Left ventricle myocardium inferior (tissue), 1 donor: ENCODE data around the gene RAMP3. TPM values are rescaled to one million over a fixed set of nuclear protein-coding genes. Genes with fewer than 3 reads are reported as not detected.
"Not testable (repeated sequence)": the region's sequence is repeated elsewhere in the genome, so short reads cannot be mapped to it uniquely, and the experiment has no call there.

Source experiments
- DNase-seq: peaks from one replicate; pipeline ENCODE4 v3.0.0-alpha.2; 2020
- H3K27ac ChIP-seq: fragments of 200-600 bp; replicated peaks from 2 replicates; pipeline ENCODE4 v1.8.0; 2021
- H3K27me3 ChIP-seq: fragments of 200-600 bp; 2 replicates; pipeline ENCODE4 v1.8.0; 2021; ENCODE audit warnings: low read depth
- H3K36me3 ChIP-seq: fragments of 200-600 bp; 2 replicates; pipeline ENCODE4 v1.8.0; 2021
- H3K4me1 ChIP-seq: fragments of 200-600 bp; 2 replicates; pipeline ENCODE4 v1.8.0; 2021
- H3K4me3 ChIP-seq: fragments of 200-600 bp; 2 replicates; pipeline ENCODE4 v1.8.0; 2021; ENCODE audit warnings: mild to moderate bottlenecking, moderate library complexity
- H3K9me3 ChIP-seq: fragments of 200-600 bp; replicated peaks from 2 replicates; pipeline ENCODE4 v1.8.0; 2021
- CTCF ChIP-seq: fragments of 200-600 bp; IDR thresholded peaks from 2 replicates; pipeline ENCODE4 v1.8.0; 2021; ENCODE audit warnings: antibody characterized with exemption, mild to moderate bottlenecking, borderline replicate concordance
- intact Hi-C: fragments of 100-400 bp; cut with micrococcal nuclease; formaldehyde crosslinking; loops from one replicate; pipeline ENCODE4 v1.11.0; 2022
- long read RNA-seq: library from polyadenylated mRNA; unstranded; transcript quantifications from one replicate; pipeline ENCODE4 v2.0.0, GENCODE V29; 2021
- total RNA-seq: library from RNA; stranded (reverse); fragmentation: NEBNext Ultra II Directional; extraction: Animal tissue kit (Norgen Biotek cat#: 25700); gene quantifications from one replicate; pipeline ENCODE4 v1.2.1, GENCODE V29; 2021
- donor health status: DM: no; HTN: yes; CAD: no; lungs with severe emphysema.

Gene RAMP3
- total RNA-seq = 30.7 TPM
- long read RNA-seq, transcript RAMP3-201 (3 exons, 1,323 nt) = major isoform, 38 of 48 reads
- long read RNA-seq, partial matches to known transcripts = 1 of 48 reads
- long read RNA-seq, other reads (novel, unspliced or antisense) = 8 of 48 reads

GRCh38 chr7:45157653-45158401 lies at the start of gene RAMP3:
Gene RAMP3 (plus strand): TSS chr7:45157791. CDS start chr7:45157829, 38 bp downstream.
- peak; percentile 45 for DNase-seq
- peak within 1 kb of the TSS; percentile 91 for H3K27ac ChIP-seq
- H3K9me3 ChIP-seq = no peaks in the 10 kb centered on the region
- H3K36me3 ChIP-seq = peaks cover under 1% of the 10 kb centered on the region
- peaks cover 37% of the 10 kb centered on the region for H3K27me3 ChIP-seq
- TF ChIP-seq CTCF = no peak
- intact Hi-C loops = loop anchor here (5.0 kb wide), 1 partner anchor 99 kb away; no protein-coding TSS in a partner anchor
- H3K4me1 ChIP-seq = peaks cover 27% of the 10 kb centered on the region
- peak within 1 kb of the TSS; percentile 75 for H3K4me3 ChIP-seq

GRCh38 chr7:45108863-45109262 lies 48.7 kb upstream of the RAMP3 start:
- Histone ChIP-seq H3K27me3 (no peaks in the 10 kb centered on the region), H3K9me3 (no peaks in the 10 kb centered on the region), H3K4me3 (no peak overlapping the region), H3K27ac (no peak overlapping the region), H3K4me1 (peaks cover 83% of the 10 kb centered on the region), H3K36me3 (peaks cover 52% of the 10 kb centered on the region)
- no peak for DNase-seq
- TF ChIP-seq CTCF = no peak
- intact Hi-C loops = no loop called here

- no peaks in the 10 kb centered on the region for H3K9me3 ChIP-seq
- H3K36me3 ChIP-seq = peaks cover 25% of the 10 kb centered on the region
- H3K27ac ChIP-seq = peak within 1 kb of the TSS; percentile 98
- no peaks in the 10 kb centered on the region for H3K27me3 ChIP-seq
- intact Hi-C loops = no loop called here
- DNase-seq = peak; percentile 96
- peak; percentile 50 for TF ChIP-seq CTCF
- peaks cover 57% of the 10 kb centered on the region for H3K4me1 ChIP-seq
- H3K4me3 ChIP-seq = peak within 1 kb of the TSS; percentile 73
These were observed 46.0 kb upstream of the RAMP3 start, which contains the start of gene TBRG4 for GRCh38 chr7:45111298-45112223. Gene TBRG4 (minus strand): TSS chr7:45111697. CDS start chr7:45109237, 2,460 bp downstream.

- peaks cover 14% of the 10 kb centered on the region for H3K36me3 ChIP-seq
- intact Hi-C loops = no loop called here
These were observed 44.9 kb upstream of the RAMP3 start for GRCh38 chr7:45112648-45113047.

GRCh38 chr7:45114257-45114656 lies 43.3 kb upstream of the RAMP3 start:
- H3K9me3 ChIP-seq, H3K27me3 ChIP-seq, H3K36me3 ChIP-seq, H3K4me3 ChIP-seq, DNase-seq, intact Hi-C loops, H3K27ac ChIP-seq: not testable (repeated sequence)
- H3K4me1 ChIP-seq = peaks cover 30% of the 10 kb centered on the region

More at GRCh38 chr7:45112648-45113047, 44.9 kb upstream of the RAMP3 start:
- TF ChIP-seq CTCF = no peak
- peak overlapping the region; percentile 98 for H3K27ac ChIP-seq
- peaks cover 46% of the 10 kb centered on the region for H3K4me1 ChIP-seq
- H3K4me3 ChIP-seq = peak overlapping the region; percentile 73
- DNase-seq = no peak
- no peaks in the 10 kb centered on the region for H3K27me3 ChIP-seq
- H3K9me3 ChIP-seq = no peaks in the 10 kb centered on the region
